ENCODE data around the gene BRCA1.

GRCh38 chr17:43132117-43132516 is 7.0 kb upstream of the BRCA1 start:
- TF ChIP-seq CTCF (IDR thresholded peaks at IDR 0.05) (no peak), EP300 (IDR thresholded peaks at IDR 0.05) (no peak)

Data from suprapubic skin (tissue), 3 donors.